CD8-positive, alpha-beta memory T cell (primary cell): ENCODE data around the gene CALN1. TPM values are rescaled to one million over a fixed set of nuclear protein-coding genes. Genes with fewer than 3 reads are reported as not detected.

ENCODE experiments used
- CTCF ChIA-PET: fragments of 350-600 bp; sonication (Branson Sonifier 250); formaldehyde crosslinking; loops from one replicate; lab custom pipeline; 2021; ENCODE audit warnings: antibody characterized with exemption; lab: Charles Lee
- POLR2A ChIA-PET: fragments of 350-600 bp; sonication (Branson Sonifier 250); formaldehyde crosslinking; loops from one replicate; lab custom pipeline; 2021; ENCODE audit warnings: antibody characterized with exemption; lab: Charles Lee
- DNase-seq, 5 donors: peaks; one replicate each; pipeline versions ENCODE4 v3.0.0 to v3.0.0-alpha.2; 2020 to 2022; ENCODE audit warnings: mixed read lengths in 1 of 5
- H3K27ac ChIP-seq: one replicate; pipeline ENCODE4 v1.7.0; 2013; ENCODE audit warnings: low read depth, mild to moderate bottlenecking, low read length, moderate library complexity
- H3K27me3 ChIP-seq: 2 replicates; pipeline ENCODE4 v1.7.0; 2013; ENCODE audit warnings: low read length, mild to moderate bottlenecking; ENCODE audit not compliant: insufficient read depth, poor library complexity, severe bottlenecking
- H3K36me3 ChIP-seq: 2 replicates; pipeline ENCODE4 v1.7.0; 2013; ENCODE audit warnings: mild to moderate bottlenecking, low read length, moderate library complexity; ENCODE audit not compliant: insufficient read depth
- H3K4me1 ChIP-seq: 2 replicates; pipeline ENCODE4 v1.7.0; 2013; ENCODE audit warnings: mild to moderate bottlenecking, low read length, moderate library complexity; ENCODE audit not compliant: insufficient read depth
- H3K4me3 ChIP-seq: 2 replicates; pipeline ENCODE4 v1.7.0; 2013; ENCODE audit warnings: mild to moderate bottlenecking, low read length
- H3K9me3 ChIP-seq: 2 replicates; pipeline ENCODE4 v1.7.0; 2013; ENCODE audit warnings: mild to moderate bottlenecking, low read length
- H3K27ac Mint-ChIP-seq, 8 donors: one replicate each; pipeline ENCODE4 v1.8.0; 2020 to 2021; ENCODE audit warnings: mixed read lengths in 8 of 8, mild to moderate bottlenecking in 6 of 8, inconsistent platforms in 3 of 8, moderate library complexity in 3 of 8
- H3K27me3 Mint-ChIP-seq, 2 donors: one replicate each; pipeline ENCODE4 v1.8.0; 2020 to 2021; ENCODE audit warnings: mixed read lengths in 2 of 2, mild to moderate bottlenecking in 1 of 2, moderate library complexity in 1 of 2
- H3K36me3 Mint-ChIP-seq, 3 donors: one replicate each; pipeline ENCODE4 v1.8.0; 2020 to 2021; ENCODE audit warnings: mixed read lengths in 3 of 3, inconsistent platforms in 1 of 3, mild to moderate bottlenecking in 1 of 3
- H3K4me1 Mint-ChIP-seq, 3 donors: one replicate each; pipeline ENCODE4 v1.8.0; 2020 to 2021; ENCODE audit warnings: mixed read lengths in 3 of 3, inconsistent platforms in 1 of 3, mild to moderate bottlenecking in 1 of 3
- H3K4me3 Mint-ChIP-seq, 7 donors: one replicate each; pipeline ENCODE4 v1.8.0; 2020 to 2021; ENCODE audit warnings: mixed read lengths in 7 of 7, mild to moderate bottlenecking in 6 of 7, moderate library complexity in 4 of 7, inconsistent platforms in 2 of 7
- H3K9me3 Mint-ChIP-seq, 5 donors: one replicate each; pipeline ENCODE4 v1.8.0; 2020 to 2022; ENCODE audit warnings: mixed read lengths in 5 of 5, mild to moderate bottlenecking in 3 of 5, moderate library complexity in 2 of 5, inconsistent platforms in 1 of 5
- polyA plus RNA-seq: library from polyadenylated mRNA; unstranded; fragments of 300-500 nt; fragmentation: Illumina TruSeq; gene quantifications from one replicate; pipeline ENCODE4 v1.2.3, GENCODE V29; 2021
- total RNA-seq, 2 experiments: library from RNA; stranded (reverse); gene quantifications; one replicate each; pipeline ENCODE4 v1.2.3, GENCODE V29; 2021

CALN1 gene
- total and polyA plus RNA-seq, 3 experiments from 2014 or later = not detected

DNA sequence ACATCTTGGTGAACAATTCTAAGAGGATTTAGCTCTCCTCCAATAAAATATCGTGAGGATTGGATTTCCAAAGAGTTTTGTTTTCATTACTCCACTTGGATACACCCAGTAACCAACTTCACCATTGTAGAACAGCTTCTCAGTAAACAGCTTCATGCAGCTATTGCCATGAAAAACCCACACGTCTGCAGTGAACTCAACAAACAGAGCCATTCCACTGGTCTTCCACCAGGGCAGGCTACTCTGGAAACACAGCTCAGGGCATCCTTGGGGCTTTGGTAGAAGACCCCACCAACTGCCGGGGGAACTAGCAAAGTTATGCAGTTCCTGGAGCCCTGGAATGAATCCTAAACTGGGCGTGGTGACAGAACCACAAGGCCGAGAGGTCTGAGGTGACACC is 77.4 kb downstream of the CALN1 start:
- H3K4me1 Mint-ChIP-seq = no peaks in the 10 kb centered on the region
- Histone ChIP-seq H3K27me3 (no peaks in the 10 kb centered on the region), H3K36me3 (no peaks in the 10 kb centered on the region), H3K4me1 (no peaks in the 10 kb centered on the region), H3K9me3 (no peaks in the 10 kb centered on the region), H3K27ac (no peak overlapping the region), H3K4me3 (no peak overlapping the region)
- ChIA-PET CTCF (no interaction called here), POLR2A (no interaction called here)
- DNase-seq = no peak
- H3K36me3 Mint-ChIP-seq = peaks cover 0 to 1% (median 0%) of the 10 kb centered on the region in 3 donors
- H3K27me3 Mint-ChIP-seq = peaks cover 16 to 18% of the 10 kb centered on the region in 2 donors
- no peak overlapping the region for H3K27ac Mint-ChIP-seq
- H3K4me3 Mint-ChIP-seq = no peak overlapping the region
- H3K9me3 Mint-ChIP-seq = peaks cover 5 to 16% (median 11%) of the 10 kb centered on the region in 5 donors

DNA sequence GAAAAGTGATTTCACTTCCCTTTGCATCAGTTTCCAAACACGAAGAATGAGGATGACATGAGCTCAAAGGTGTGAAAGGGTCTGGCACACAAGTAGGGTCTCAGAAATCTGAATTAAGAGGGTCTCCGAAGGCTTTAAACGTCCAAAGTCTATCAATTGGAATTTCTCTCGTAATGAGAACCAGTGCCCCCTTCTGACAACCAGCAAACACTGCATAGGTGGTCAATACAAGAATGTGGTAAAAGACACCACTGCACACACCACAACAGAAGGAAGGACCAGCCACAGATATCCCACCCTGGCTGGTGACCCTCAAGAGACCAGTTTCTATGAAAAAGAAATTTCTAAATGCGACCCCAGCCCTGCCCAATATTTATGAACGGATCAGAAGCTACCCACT is 78.1 kb downstream of the CALN1 start:
- H3K9me3 ChIP-seq = no peaks in the 10 kb centered on the region
- H3K27me3 Mint-ChIP-seq = peaks cover 16 to 18% of the 10 kb centered on the region in 2 donors

DNA sequence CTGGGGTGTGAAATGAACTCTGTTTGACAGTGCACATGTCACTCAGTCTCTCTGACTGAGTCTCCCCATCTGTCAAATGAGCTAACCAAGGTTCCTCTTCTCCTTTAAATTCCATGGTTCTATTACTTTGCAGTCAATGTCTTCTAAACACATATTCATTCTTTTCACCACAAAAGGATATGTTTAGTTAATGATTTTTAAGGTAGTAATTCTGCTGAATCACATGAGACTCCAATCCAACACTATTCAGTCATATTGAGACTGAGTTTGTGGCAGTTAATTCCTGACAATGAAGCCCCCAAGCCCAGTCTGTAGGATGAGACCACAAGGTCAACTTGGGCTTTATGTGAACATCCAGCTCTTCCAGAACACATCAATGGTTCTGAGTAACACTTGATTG is 85.3 kb downstream of the CALN1 start:
- CTCF ChIA-PET = no interaction called here

More for the DNA sequence above, 78.1 kb downstream of the CALN1 start:
- no peak overlapping the region for H3K27ac Mint-ChIP-seq
- Histone ChIP-seq H3K27me3 (no peaks in the 10 kb centered on the region), H3K4me3 (no peak overlapping the region), H3K4me1 (no peaks in the 10 kb centered on the region), H3K36me3 (no peaks in the 10 kb centered on the region), H3K27ac (no peak overlapping the region)
- H3K9me3 Mint-ChIP-seq = peaks cover 0 to 19% (median 11%) of the 10 kb centered on the region in 5 donors
- no peak for DNase-seq
- H3K36me3 Mint-ChIP-seq = peaks cover 0 to 1% (median 0%) of the 10 kb centered on the region in 3 donors
- H3K4me3 Mint-ChIP-seq = no peak overlapping the region
- no peaks in the 10 kb centered on the region for H3K4me1 Mint-ChIP-seq
- ChIA-PET POLR2A (no interaction called here), CTCF (no interaction called here)

DNA sequence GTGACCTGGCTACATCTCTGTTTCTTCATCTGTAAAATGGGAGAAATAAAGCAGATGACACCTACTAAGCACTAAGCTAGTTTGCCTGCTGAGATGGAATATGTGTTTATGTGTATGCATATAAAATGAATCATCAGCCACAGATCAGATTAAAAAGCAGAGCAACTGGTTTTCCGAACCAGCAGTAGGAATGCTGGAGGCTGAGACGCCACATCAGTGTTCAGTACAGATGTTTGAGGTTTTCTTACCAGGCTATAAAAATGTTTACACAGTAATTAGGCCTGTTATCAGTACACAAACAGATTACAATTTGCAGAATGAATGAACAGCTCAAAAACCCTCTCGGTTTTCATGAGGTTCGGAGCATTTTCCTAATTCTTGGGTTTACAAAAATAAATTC is 85.8 kb downstream of the CALN1 start:
- no peaks in the 10 kb centered on the region for H3K27me3 Mint-ChIP-seq
- CTCF ChIA-PET = no interaction called here

More for the DNA sequence above, 85.3 kb downstream of the CALN1 start:
- Mint-ChIP-seq H3K4me3 (no peak overlapping the region), H3K27me3 (no peaks in the 10 kb centered on the region), H3K27ac (no peak overlapping the region), H3K36me3 (peaks cover 0 to 1% (median 0%) of the 10 kb centered on the region in 3 donors), H3K4me1 (no peaks in the 10 kb centered on the region), H3K9me3 (peaks cover 0 to 9% (median 0%) of the 10 kb centered on the region in 5 donors)
- H3K36me3 ChIP-seq = no peaks in the 10 kb centered on the region
- no peaks in the 10 kb centered on the region for H3K4me1 ChIP-seq
- H3K9me3 ChIP-seq = no peaks in the 10 kb centered on the region
- H3K27me3 ChIP-seq = no peaks in the 10 kb centered on the region
- POLR2A ChIA-PET = no interaction called here
- no peak overlapping the region for H3K4me3 ChIP-seq
- no peak for DNase-seq
- H3K27ac ChIP-seq = no peak overlapping the region

DNA sequence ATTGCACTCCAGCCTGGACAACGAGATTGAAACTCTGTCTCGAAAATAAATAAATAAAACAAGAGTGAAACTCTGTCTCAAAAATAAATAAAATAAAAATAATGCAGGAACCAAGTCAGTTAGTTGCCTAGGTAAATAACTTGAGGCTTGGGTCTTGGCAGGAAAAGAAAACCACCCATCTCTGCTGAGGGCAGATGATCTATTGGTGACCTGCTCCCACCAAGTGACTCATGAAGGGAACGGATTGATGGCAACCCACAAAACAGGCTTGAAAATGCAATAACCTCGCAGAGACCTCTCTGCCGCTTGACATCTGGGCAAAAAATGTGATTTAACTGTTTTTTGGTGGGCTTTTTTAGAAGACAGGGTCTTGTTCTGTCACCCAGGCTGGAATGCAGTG is 86.6 kb downstream of the CALN1 start:
- Histone ChIP-seq H3K9me3 (no peaks in the 10 kb centered on the region), H3K36me3 (no peaks in the 10 kb centered on the region), H3K27me3 (no peaks in the 10 kb centered on the region), H3K4me3 (no peak overlapping the region), H3K27ac (no peak overlapping the region), H3K4me1 (no peaks in the 10 kb centered on the region)
- H3K4me1 Mint-ChIP-seq = no peaks in the 10 kb centered on the region
- no peak overlapping the region for H3K4me3 Mint-ChIP-seq
- H3K9me3 Mint-ChIP-seq = peaks cover 0 to 11% (median 3%) of the 10 kb centered on the region in 5 donors
- H3K27ac Mint-ChIP-seq = no peak overlapping the region
- no peaks in the 10 kb centered on the region for H3K36me3 Mint-ChIP-seq
- ChIA-PET POLR2A (no interaction called here), CTCF (no interaction called here)
- no peak for DNase-seq
- H3K27me3 Mint-ChIP-seq = no peaks in the 10 kb centered on the region

More for the DNA sequence above, 85.8 kb downstream of the CALN1 start:
- Mint-ChIP-seq H3K27ac (no peak overlapping the region), H3K4me3 (no peak overlapping the region), H3K9me3 (peaks cover 0 to 9% (median 0%) of the 10 kb centered on the region in 5 donors), H3K36me3 (peaks cover 0 to 1% (median 0%) of the 10 kb centered on the region in 3 donors), H3K4me1 (no peaks in the 10 kb centered on the region)
- H3K36me3 ChIP-seq = no peaks in the 10 kb centered on the region
- POLR2A ChIA-PET = no interaction called here
- no peak for DNase-seq
- H3K27me3 ChIP-seq = no peaks in the 10 kb centered on the region
- H3K27ac ChIP-seq = no peak overlapping the region
- H3K4me3 ChIP-seq = no peak overlapping the region
- no peaks in the 10 kb centered on the region for H3K9me3 ChIP-seq
- no peaks in the 10 kb centered on the region for H3K4me1 ChIP-seq

DNA sequence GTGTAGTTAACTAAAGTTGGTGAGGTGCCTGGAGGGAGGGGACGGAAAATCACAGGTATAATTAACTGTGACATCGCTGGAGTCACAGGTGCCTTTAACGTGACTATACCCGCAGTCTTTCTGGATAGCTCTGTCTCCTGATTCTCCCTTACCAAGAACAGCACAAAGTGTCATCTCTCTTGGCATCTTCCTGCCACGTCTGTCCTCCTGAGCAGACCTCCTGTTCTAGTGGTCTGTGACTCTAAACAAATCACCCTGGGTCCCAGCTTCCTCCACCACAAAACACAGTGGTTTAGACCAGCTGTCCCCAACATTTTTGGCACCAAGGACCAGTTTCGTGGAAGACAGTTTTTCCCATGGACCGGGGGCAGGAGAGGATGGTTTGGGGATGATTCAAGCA is 90.5 kb downstream of the CALN1 start:
- H3K4me1 Mint-ChIP-seq = no peaks in the 10 kb centered on the region
- no peaks in the 10 kb centered on the region for H3K27me3 Mint-ChIP-seq
- no peaks in the 10 kb centered on the region for H3K36me3 Mint-ChIP-seq
- H3K9me3 Mint-ChIP-seq = peaks cover 4 to 13% (median 9%) of the 10 kb centered on the region in 5 donors
- H3K4me3 ChIP-seq = no peak overlapping the region
- POLR2A ChIA-PET = no interaction called here
- no peak overlapping the region for H3K27ac ChIP-seq
- no peaks in the 10 kb centered on the region for H3K36me3 ChIP-seq
- no peaks in the 10 kb centered on the region for H3K9me3 ChIP-seq
- H3K4me1 ChIP-seq = no peaks in the 10 kb centered on the region
- no peak overlapping the region for H3K27ac Mint-ChIP-seq
- H3K4me3 Mint-ChIP-seq = no peak overlapping the region
- DNase-seq = no peak
- H3K27me3 ChIP-seq = no peaks in the 10 kb centered on the region
- CTCF ChIA-PET = no interaction called here

DNA sequence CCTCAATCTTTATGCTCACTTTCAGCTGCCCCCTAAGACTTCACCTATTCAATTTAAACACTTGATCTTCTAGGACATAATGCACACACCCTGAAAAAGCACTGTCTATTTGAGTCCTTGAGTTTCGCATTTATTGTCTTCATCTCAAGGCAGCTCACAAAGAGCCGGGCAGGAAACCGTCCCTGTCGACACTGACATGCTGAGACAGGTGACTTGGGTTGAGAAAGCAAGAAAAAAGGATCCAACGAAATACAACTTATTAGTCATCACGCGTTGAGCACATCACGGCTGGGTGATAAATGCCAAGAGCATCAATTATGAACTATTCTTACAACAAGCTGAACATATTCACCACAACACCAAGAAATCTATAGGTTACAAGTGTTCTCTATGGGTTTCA is 91.1 kb downstream of the CALN1 start:
- no peaks in the 10 kb centered on the region for H3K9me3 ChIP-seq
- POLR2A ChIA-PET = no interaction called here
- Mint-ChIP-seq H3K4me1 (no peaks in the 10 kb centered on the region), H3K9me3 (peaks cover 4 to 13% (median 9%) of the 10 kb centered on the region in 5 donors), H3K36me3 (no peaks in the 10 kb centered on the region), H3K4me3 (no peak overlapping the region), H3K27me3 (no peaks in the 10 kb centered on the region), H3K27ac (no peak overlapping the region)
- H3K27me3 ChIP-seq = no peaks in the 10 kb centered on the region
- H3K4me3 ChIP-seq = no peak overlapping the region
- no peaks in the 10 kb centered on the region for H3K4me1 ChIP-seq
- no peak overlapping the region for H3K27ac ChIP-seq
- no peaks in the 10 kb centered on the region for H3K36me3 ChIP-seq
- CTCF ChIA-PET = no interaction called here
- DNase-seq = no peak

DNA sequence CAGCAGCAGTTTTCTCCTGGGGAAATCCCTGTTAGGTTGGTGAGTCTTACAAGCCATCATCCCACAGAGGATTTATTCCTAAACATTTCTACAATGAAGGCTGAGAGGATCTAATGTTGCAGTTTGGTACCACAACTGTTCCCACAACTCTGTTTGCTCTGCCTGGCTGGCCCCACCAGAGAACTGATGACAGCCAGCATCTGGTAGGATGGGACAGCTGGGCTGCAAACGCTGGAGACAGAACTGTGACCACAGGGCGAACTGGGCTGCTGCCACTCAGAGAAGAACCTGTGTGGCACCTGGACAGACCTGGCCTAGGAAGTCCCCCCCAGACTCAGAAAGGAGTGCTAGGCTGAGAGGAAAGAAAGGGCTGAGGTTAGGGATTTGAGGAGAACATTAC is 94.8 kb downstream of the CALN1 start:
- Mint-ChIP-seq H3K9me3 (peaks cover 5 to 16% (median 12%) of the 10 kb centered on the region in 5 donors), H3K4me3 (no peak overlapping the region)
- POLR2A ChIA-PET = no interaction called here

More for the DNA sequence above, 94.8 kb downstream of the CALN1 start:
- Histone ChIP-seq H3K4me1 (no peaks in the 10 kb centered on the region), H3K9me3 (no peaks in the 10 kb centered on the region), H3K27me3 (no peaks in the 10 kb centered on the region), H3K27ac (no peak overlapping the region), H3K4me3 (no peak overlapping the region), H3K36me3 (no peaks in the 10 kb centered on the region)
- CTCF ChIA-PET = no interaction called here
- no peak overlapping the region for H3K27ac Mint-ChIP-seq
- no peaks in the 10 kb centered on the region for H3K4me1 Mint-ChIP-seq
- H3K27me3 Mint-ChIP-seq = peaks cover 0 to 2% of the 10 kb centered on the region in 2 donors
- no peak for DNase-seq
- no peaks in the 10 kb centered on the region for H3K36me3 Mint-ChIP-seq
